ENCODE measurements around the gene EFTUD2. TPM values are rescaled to one million over a fixed set of nuclear protein-coding genes. Genes with fewer than 3 reads are reported as not detected.

The EFTUD2 gene
- total and polyA plus RNA-seq, 2 donors: 34.4 to 79.3 TPM

DNA sequence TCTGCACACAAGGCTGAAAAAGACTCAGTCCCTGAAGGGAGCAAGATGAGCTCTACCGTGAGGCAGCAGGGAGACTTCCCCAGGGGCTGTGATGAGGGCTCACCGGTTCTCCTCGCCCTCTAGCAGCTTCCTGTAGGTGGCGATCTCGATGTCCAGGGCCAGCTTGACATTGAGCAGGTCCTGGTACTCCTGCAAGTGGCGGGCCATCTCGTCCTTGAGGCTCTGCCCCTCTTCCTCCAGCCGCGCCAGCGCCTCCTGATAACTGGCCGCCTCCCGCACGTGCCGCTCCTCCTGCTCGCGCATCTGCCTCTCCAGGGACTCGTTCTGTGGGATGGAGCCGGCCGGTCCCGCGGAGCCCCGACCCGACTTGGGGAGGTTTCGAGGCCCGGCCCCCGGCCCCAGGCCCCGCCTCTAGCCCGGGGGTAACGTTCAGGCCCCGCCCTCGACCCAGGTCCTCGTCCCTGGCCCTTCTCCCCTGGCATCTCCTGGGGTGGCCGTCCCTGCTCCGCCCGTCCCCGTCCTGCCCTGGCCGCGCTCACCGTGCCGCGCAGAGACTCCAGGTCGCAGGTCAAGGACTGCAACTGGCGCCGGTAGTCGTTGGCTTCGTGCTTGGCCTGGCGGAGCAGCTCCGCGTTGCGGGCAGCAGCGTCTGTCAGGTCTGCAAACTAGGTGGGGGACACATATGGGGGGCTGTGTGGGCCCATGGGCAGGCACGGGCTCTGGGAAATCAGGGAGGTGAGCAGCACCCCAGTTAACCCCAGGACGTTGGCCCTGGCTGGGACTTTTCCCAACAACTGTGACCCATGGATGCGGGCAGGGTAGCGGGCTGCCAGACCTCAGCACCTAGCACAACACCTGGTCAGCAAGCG lies 12.1 kb upstream of the EFTUD2 start:
- no peaks in the 10 kb centered on the region for H3K4me1 ChIP-seq (ENCODE audit: insufficient read depth)
- H3K36me3 ChIP-seq (ENCODE audit: insufficient read depth): no peaks in the 10 kb centered on the region
- no peak for DNase-seq (ENCODE audit: extremely low spot score)
- peak overlapping the region; percentile 0 for H3K4me3 ChIP-seq (ENCODE audit: low read depth, low read length)
- 15% methylated on average over 56 of the region's 56 CpGs for WGBS
- no peak overlapping the region for H3K27ac ChIP-seq (ENCODE audit: low read depth)

DNA sequence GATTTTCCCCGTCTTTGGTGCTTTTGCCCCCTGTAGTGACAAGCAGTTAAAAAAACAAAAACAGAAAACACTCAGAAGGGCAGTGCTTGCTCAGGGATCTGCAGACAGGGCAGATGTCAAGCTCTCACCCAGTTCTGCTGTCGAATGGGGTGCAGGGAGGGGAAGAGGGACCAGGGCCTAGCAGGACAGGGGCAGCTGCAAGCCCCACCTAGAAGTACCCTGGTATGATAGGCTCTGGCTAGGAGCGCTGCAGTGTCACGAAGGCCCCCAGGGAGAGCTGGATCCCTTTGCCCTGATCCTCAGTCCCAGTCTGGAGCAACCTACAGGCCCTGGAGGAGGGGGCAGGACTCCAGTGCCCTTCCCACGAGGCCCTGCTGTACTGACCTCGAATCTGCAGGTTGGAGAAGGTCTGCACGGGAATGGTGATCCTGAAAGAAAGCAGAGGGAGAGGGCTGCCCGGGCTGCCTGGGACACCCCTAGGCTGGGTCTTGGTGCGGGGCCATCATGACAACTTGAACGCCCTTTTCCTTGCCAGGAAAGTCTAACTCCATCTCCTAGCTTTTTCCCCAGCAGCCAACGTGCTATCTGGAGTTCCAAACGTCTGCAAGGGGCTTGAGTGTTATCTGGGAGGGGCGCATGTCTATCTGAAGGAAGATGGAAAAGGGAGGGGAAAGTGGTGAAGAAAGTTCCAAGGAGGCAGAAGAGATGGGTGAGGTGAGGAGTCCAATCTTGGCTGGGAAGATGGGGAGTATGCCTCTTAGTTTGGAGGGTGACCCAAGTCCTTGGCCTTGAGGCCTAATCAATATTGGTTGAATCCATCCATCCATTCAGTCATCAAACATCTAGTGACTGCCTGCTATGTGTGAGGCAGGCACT lies 11.2 kb upstream of the EFTUD2 start:
- Histone ChIP-seq H3K4me1 (ENCODE audit: insufficient read depth) (no peaks in the 10 kb centered on the region), H3K4me3 (ENCODE audit: low read depth, low read length) (no peak overlapping the region), H3K27ac (ENCODE audit: low read depth) (no peak overlapping the region), H3K36me3 (ENCODE audit: insufficient read depth) (no peaks in the 10 kb centered on the region)
- no peak for DNase-seq (ENCODE audit: extremely low spot score)
- WGBS: 85% methylated on average over 13 of the region's 13 CpGs

GRCh38 chr17:44909681-44910144 lies 10.5 kb upstream of the EFTUD2 start:
- no peaks in the 10 kb centered on the region for H3K4me1 ChIP-seq (ENCODE audit: insufficient read depth)
- no peak for DNase-seq (ENCODE audit: extremely low spot score)
- H3K4me3 ChIP-seq (ENCODE audit: low read depth, low read length): no peak overlapping the region
- no peaks in the 10 kb centered on the region for H3K36me3 ChIP-seq (ENCODE audit: insufficient read depth)
- 80% methylated on average over 11 of the region's 11 CpGs for WGBS
- H3K27ac ChIP-seq (ENCODE audit: low read depth): no peak overlapping the region

DNA sequence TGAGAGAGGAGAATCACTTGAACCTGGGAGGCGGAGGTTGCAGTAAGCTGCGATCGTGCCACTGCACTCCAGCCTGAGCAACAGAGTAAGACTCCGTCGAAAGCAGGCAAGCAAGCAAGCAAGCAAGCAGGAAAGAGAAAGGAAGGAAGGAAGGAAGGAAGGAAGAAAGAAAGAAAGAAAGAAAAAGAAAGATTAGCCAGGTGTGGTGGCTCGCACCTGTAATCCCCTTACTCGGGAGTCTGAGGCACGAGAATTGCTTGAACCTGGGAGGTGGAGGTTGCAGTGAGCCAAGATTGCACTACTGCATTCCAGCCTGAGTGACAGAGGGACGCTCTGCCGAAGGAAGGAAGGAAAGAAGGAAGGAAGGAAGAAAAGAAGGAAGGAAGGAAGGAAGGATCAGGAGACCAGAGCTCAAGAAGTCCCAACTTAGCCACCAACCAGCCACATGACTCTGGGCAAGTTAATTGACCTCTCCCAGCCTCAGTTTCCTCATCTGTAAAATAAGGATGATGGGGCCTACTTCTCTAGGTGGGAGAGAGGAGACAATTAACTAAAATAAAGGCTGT lies 9.6 kb upstream of the EFTUD2 start:
- no peaks in the 10 kb centered on the region for H3K36me3 ChIP-seq (ENCODE audit: insufficient read depth)
- DNase-seq (ENCODE audit: extremely low spot score): no peak
- 88% methylated on average over 10 of the region's 10 CpGs for WGBS
- no peak overlapping the region for H3K4me3 ChIP-seq (ENCODE audit: low read depth, low read length)
- no peak overlapping the region for H3K27ac ChIP-seq (ENCODE audit: low read depth)
- H3K4me1 ChIP-seq (ENCODE audit: insufficient read depth): no peaks in the 10 kb centered on the region

DNA sequence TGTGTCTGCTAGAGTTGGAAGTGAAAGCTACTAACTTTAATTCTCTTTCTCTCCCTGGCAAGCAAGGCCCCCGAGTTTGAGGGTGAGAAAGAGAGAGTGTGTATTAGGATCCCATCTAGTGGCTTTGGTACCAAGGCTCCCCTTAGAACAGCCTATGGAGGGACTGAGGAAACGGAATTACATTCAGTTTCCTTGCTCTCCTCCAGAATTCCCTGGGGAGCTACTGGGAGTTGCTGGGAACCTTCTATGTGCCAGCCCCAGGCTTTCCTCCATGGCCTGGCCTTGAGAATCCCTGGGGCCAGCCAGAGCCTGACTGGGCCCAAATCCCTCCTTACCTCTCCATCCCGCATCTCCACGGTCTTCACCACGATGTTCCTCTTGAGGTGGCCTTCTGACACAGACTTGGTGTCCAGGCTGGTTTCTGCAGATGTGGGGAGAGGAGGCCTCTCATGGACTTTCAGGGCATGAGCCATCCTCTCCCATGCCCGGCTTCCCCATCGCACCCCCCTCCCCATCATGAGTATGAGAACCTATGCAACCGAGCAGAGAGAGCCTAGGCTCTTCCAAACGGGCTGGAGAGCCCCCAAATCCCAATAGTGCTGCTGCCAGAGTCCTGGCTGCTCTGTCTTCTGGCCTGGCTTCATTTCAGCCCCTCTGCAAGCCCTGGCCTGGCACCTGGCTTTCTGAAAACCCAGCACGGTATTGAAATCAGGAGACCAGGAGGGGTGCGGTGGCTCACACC lies 8.7 kb upstream of the EFTUD2 start:
- no peak overlapping the region for H3K4me3 ChIP-seq (ENCODE audit: low read depth, low read length)
- no peak for DNase-seq (ENCODE audit: extremely low spot score)
- H3K27ac ChIP-seq (ENCODE audit: low read depth): no peak overlapping the region
- no peaks in the 10 kb centered on the region for H3K4me1 ChIP-seq (ENCODE audit: insufficient read depth)
- no peaks in the 10 kb centered on the region for H3K36me3 ChIP-seq (ENCODE audit: insufficient read depth)
- 87% methylated on average over 11 of the region's 11 CpGs for WGBS

GRCh38 chr17:44906763-44907728 lies 7.8 kb upstream of the EFTUD2 start:
- H3K36me3 ChIP-seq (ENCODE audit: insufficient read depth): no peaks in the 10 kb centered on the region
- no peak for DNase-seq (ENCODE audit: extremely low spot score)
- H3K4me3 ChIP-seq (ENCODE audit: low read depth, low read length): no peak overlapping the region
- no peak overlapping the region for H3K27ac ChIP-seq (ENCODE audit: low read depth)
- no peaks in the 10 kb centered on the region for H3K4me1 ChIP-seq (ENCODE audit: insufficient read depth)
- 66% methylated on average over 18 of the region's 18 CpGs for WGBS

- WGBS: 75% methylated on average over 10 of the region's 10 CpGs
- no peak for DNase-seq (ENCODE audit: extremely low spot score)
- no peak overlapping the region for H3K4me3 ChIP-seq (ENCODE audit: low read depth, low read length)
Observed at GRCh38 chr17:44906010-44906646, 6.9 kb upstream of the EFTUD2 start.

GRCh38 chr17:44905006-44906000 lies 6.1 kb upstream of the EFTUD2 start:
- Histone ChIP-seq H3K36me3 (ENCODE audit: insufficient read depth) (no peaks in the 10 kb centered on the region), H3K4me1 (ENCODE audit: insufficient read depth) (no peaks in the 10 kb centered on the region), H3K27ac (ENCODE audit: low read depth) (no peak overlapping the region), H3K4me3 (ENCODE audit: low read depth, low read length) (no peak overlapping the region)
- DNase-seq (ENCODE audit: extremely low spot score): no peak
- WGBS: 87% methylated on average over 9 of the region's 9 CpGs

More at GRCh38 chr17:44906010-44906646, 6.9 kb upstream of the EFTUD2 start:
- no peak overlapping the region for H3K27ac ChIP-seq (ENCODE audit: low read depth)
- no peaks in the 10 kb centered on the region for H3K36me3 ChIP-seq (ENCODE audit: insufficient read depth)
- H3K4me1 ChIP-seq (ENCODE audit: insufficient read depth): no peaks in the 10 kb centered on the region

- Histone ChIP-seq H3K4me1 (ENCODE audit: insufficient read depth) (no peaks in the 10 kb centered on the region), H3K27ac (ENCODE audit: low read depth) (no peak overlapping the region), H3K36me3 (ENCODE audit: insufficient read depth) (no peaks in the 10 kb centered on the region), H3K4me3 (ENCODE audit: low read depth, low read length) (no peak overlapping the region)
- DNase-seq (ENCODE audit: extremely low spot score): no peak
- 96% methylated on average over 35 of the region's 35 CpGs for WGBS
Observed at GRCh38 chr17:44904001-44904984, 5.0 kb upstream of the EFTUD2 start.

GRCh38 chr17:44903012-44903685 lies 3.9 kb upstream of the EFTUD2 start:
- 69% methylated on average over 8 of the region's 8 CpGs for WGBS

More at GRCh38 chr17:44903012-44903685, 3.9 kb upstream of the EFTUD2 start:
- Histone ChIP-seq H3K27ac (ENCODE audit: low read depth) (no peak overlapping the region), H3K4me1 (ENCODE audit: insufficient read depth) (no peaks in the 10 kb centered on the region), H3K4me3 (ENCODE audit: low read depth, low read length) (no peak overlapping the region), H3K36me3 (ENCODE audit: insufficient read depth) (no peaks in the 10 kb centered on the region)
- no peak for DNase-seq (ENCODE audit: extremely low spot score)
